ENCODE data around the gene FGF12. TPM values are rescaled to one million over a fixed set of nuclear protein-coding genes. Genes with fewer than 3 reads are reported as not detected.

The FGF12 gene
- total RNA-seq, 4 donors from 2014 or later: 0.54 to 6.3 (median 3.9) TPM

GRCh38 chr3:192417017-192417416 is 310.3 kb downstream of the FGF12 start:
- Histone ChIP-seq H3K36me3 (no peaks in the 10 kb centered on the region), H3K9me3 (no peaks in the 10 kb centered on the region), H3K27me3 (no peaks in the 10 kb centered on the region), H3K4me1 (no peaks in the 10 kb centered on the region), H3K4me3 (replicated peaks in 1 of 3) (no peak overlapping the region), H3K27ac (no peak overlapping the region)
- TF ChIP-seq POLR2A (IDR thresholded peaks at IDR 0.05): no peak
- intact Hi-C loops (cut with DNase I): no loop called here
- 68 to 74% methylated on average over 2 of the region's 2 CpGs for WGBS, 2 donors
- DNase-seq: no peak

GRCh38 chr3:192413461-192413860 is 313.9 kb downstream of the FGF12 start:
- Histone ChIP-seq H3K4me1 (peaks cover 0 to 5% of the 10 kb centered on the region in 2 donors), H3K4me3 (replicated peaks in 1 of 3) (no peak overlapping the region), H3K27me3 (no peaks in the 10 kb centered on the region), H3K36me3 (no peaks in the 10 kb centered on the region), H3K27ac (no peak overlapping the region), H3K9me3 (no peaks in the 10 kb centered on the region)
- TF ChIP-seq CTCF (IDR thresholded peaks at IDR 0.05) (no peak), POLR2A (IDR thresholded peaks at IDR 0.05) (no peak)
- 84 to 95% methylated on average over 2 of the region's 2 CpGs for WGBS, 2 donors
- DNase-seq: no peak
- intact Hi-C loops (cut with DNase I): no loop called here

- Histone ChIP-seq H3K27ac (no peak overlapping the region), H3K4me3 (replicated peaks in 1 of 3) (no peak overlapping the region), H3K4me1 (peaks cover 0 to 11% of the 10 kb centered on the region in 2 donors), H3K27me3 (no peaks in the 10 kb centered on the region), H3K36me3 (no peaks in the 10 kb centered on the region), H3K9me3 (no peaks in the 10 kb centered on the region)
- no peak for TF ChIP-seq CTCF (IDR thresholded peaks at IDR 0.05)
- no peak for TF ChIP-seq POLR2A (IDR thresholded peaks at IDR 0.05)
- WGBS, 2 donors: 76 to 87% methylated on average over 5 of the region's 5 CpGs
- DNase-seq: no peak
- intact Hi-C loops (cut with DNase I): no loop called here
Measured at GRCh38 chr3:192410684-192410960, 316.7 kb downstream of the FGF12 start.

GRCh38 chr3:192409838-192410683 is 317.3 kb downstream of the FGF12 start:
- Histone ChIP-seq H3K4me3 (replicated peaks in 1 of 3) (peak overlapping the region; percentile 21 to 63 (median 53)), H3K9me3 (no peaks in the 10 kb centered on the region), H3K27ac (peak overlapping the region in 2 of 3 donors; percentile 22 to 53), H3K27me3 (no peaks in the 10 kb centered on the region), H3K4me1 (peaks cover 0 to 11% of the 10 kb centered on the region in 2 donors), H3K36me3 (no peaks in the 10 kb centered on the region)
- 2% methylated on average over 21 to 37 of the region's 53 CpGs for WGBS, 2 donors
- intact Hi-C loops (cut with DNase I): no loop called here
- peak; percentile 2 to 9 for DNase-seq
- TF ChIP-seq POLR2A (IDR thresholded peaks at IDR 0.05) (no peak), CTCF (IDR thresholded peaks at IDR 0.05) (peak in 2 of 6 experiments; percentile 22 to 29)

GRCh38 chr3:192409201-192409837 is 318.0 kb downstream of the FGF12 start:
- peak; percentile 31 to 37 for DNase-seq
- H3K27ac ChIP-seq: peak overlapping the region in 2 of 3 donors; percentile 22 to 53
- H3K9me3 ChIP-seq: no peaks in the 10 kb centered on the region
- peaks cover 0 to 11% of the 10 kb centered on the region in 2 donors for H3K4me1 ChIP-seq
- no peaks in the 10 kb centered on the region for H3K36me3 ChIP-seq
- peak overlapping the region; percentile 21 to 63 (median 53) for H3K4me3 ChIP-seq (replicated peaks in 1 of 3)
- intact Hi-C loops (cut with DNase I): no loop called here
- WGBS, 2 donors: 3 to 4% methylated on average over 4 to 15 of the region's 61 CpGs
- H3K27me3 ChIP-seq: no peaks in the 10 kb centered on the region
- TF ChIP-seq CTCF (IDR thresholded peaks at IDR 0.05) (no peak), POLR2A (IDR thresholded peaks at IDR 0.05) (peak in 1 of 2 donors; percentile 20)
